ENCODE data around the gene CXCL5.

DNA sequence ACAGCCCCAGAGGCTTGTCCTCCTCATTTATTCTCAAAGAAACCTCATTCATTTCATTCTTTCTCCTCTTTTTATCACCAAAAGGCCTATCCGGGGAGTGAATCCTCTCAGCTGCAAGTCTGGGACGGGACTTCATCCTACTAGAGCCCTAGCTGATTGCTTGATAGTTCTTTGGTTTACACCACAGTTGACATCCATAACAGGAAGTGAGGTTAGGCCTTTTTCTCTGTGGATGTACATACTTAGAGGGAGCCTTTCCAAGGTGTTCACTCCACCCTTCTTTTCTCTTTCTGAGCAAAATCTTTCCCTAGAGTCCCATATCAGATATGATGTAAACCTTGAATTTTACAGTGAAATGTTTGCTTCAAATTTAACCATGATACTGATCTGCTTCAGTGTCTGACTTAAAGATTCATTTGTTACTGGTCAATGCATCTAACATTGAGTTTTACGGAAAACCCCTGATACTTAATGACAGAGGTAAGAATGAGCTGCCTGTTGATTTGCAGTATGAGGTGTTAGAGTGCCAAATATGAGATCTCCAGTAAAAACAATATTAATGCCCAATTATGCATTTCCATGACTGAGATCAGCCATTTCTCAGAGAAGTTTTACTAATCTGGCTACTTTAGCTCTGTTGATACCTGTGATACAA lies 16.8 kb upstream of the CXCL5 start:
- no peak for TF ChIP-seq CTCF (IDR thresholded peaks at IDR 0.05)
- TF ChIP-seq POLR2AphosphoS5 (IDR thresholded peaks at IDR 0.05), result no peak
- no peak for TF ChIP-seq POLR2A (IDR thresholded peaks at IDR 0.05)

Data from breast epithelium (tissue), 3 donors.